Measurements from ENCODE around the gene UFC1.

UFC1 gene

GRCh38 chr1:161172349-161172748, 18.6 kb downstream of the UFC1 start:
- DNase-seq = no peak

DNA sequence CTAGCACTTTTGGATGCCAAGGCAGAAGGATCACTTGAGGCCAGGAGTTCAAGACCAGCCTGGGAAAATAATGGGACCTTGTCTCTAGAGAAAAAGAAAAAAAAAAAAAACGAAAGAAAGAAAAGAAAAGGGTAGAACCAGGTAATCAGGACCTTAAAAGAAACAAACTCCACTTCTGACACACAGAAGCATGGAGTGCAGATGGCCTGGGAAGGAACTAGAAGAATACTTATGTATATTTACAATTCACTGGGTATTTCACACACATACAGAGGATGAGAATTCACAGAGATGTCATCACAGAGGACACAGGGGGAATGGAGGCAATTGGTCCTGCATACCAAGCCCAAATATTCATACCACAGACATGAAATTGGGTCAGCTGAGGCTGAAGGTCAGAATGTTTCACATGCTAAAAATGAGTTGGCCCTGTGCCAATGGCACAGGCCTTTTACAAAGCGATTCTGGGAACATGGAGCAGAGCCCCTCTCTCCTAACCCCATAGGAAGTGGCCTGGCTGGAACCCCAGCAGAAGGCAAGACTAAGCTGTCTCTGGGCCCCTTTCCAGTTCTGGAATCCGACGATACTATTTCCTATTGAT, 19.1 kb downstream of the UFC1 start:
- peak; percentile 95 for DNase-seq

GRCh38 chr1:161173711-161174110, 19.9 kb downstream of the UFC1 start:
- no peak for DNase-seq

GRCh38 chr1:161174911-161175310, 21.1 kb downstream of the UFC1 start:
- no peak for DNase-seq

DNA sequence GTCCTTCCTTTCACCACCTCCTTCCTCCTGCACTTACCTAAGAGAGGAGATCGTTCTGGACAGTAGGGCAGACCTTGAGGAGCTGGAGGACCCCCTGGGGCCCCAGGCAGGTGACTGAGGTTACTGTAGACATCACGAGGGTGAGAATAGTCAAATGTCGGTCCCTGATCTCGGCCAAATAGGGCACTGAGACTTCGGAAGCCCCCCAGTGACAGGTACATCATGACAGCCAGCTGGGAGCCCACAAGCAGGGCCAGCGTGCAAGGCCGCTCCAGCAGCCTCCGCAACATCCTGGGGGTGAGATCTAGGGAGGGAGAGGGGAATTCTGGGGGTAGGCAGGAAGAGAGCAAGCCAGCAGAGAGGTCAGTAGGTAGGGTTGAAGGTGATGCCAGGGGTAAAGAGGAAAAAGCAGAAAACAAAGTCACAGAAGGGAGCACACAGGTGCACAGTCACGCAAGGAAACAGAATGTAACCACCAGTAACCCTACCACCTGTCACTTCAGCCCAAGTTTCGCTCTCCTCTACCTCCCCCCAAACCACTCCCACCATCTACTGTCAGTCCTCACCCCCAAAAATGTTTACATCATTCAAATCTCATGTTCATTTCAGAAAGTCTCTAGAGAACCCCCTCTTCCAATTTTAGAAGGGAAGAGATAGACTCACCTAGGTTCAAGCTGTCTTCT, 22.1 kb downstream of the UFC1 start:
- no peak for DNase-seq

- DNase-seq = no peak
Observed at GRCh38 chr1:161176468-161177111, 22.8 kb downstream of the UFC1 start.

DNA sequence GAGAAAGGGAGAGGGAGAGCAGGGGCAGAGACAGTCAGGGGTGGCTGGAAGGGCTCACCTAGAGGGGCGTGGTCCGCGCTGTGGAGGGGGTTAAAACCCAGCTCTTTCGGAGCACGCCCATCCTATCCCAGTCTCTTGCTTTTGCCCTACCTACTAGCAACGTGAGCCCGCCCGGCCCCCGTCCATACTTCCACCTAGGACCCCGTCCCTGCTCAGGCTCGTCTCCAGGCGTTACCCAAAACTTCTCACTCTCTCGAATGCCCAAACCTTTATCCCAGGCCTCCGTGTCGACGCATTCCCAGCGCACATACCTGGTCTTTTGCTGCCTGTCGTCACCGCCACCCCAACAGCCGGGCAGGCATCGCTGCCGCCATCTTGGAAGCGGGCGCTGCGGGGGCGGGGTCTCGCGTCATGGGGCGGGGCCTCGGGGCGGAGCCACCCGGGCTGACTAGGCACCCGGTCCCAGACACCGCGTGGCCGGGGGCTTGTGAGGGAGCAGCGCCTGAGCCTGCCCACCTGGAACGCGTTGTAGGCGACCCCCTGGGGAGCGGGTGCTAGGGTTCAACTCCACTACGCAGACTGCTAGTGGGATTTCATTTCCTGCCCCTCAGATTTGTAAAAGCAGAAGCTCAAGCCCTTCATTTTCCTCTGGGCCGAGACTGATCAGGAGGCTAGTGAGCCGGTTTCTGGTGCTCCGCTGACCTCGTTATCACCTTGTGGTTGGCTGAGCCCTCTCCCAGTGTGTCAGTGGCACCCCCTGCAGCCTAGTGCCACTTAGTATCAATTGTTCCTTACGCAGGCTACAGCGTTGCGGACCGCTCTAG, 23.5 kb downstream of the UFC1 start, which contains the start of gene B4GALT3:
B4GALT3 (minus strand) TSS at position 396 of the 824 bp plus-strand sequence. CDS start 1,447 bp downstream, outside the sequence.
- peak; percentile 59 for DNase-seq

DNA sequence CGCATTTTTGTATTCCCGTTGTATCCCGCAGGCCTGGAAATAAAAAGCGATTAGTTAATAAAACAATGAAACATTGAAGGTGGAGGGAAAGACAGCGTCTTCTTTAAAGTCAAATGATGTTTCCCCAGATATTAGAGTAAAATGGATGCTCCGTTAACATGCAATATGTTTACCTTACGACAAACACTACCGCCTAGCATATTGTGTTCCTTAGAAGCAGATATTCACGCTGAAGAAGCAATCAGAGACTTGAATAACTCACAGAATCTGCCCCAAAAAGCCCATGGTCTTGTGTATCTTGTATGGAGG, 24.1 kb downstream of the UFC1 start:
- no peak for DNase-seq

DNA sequence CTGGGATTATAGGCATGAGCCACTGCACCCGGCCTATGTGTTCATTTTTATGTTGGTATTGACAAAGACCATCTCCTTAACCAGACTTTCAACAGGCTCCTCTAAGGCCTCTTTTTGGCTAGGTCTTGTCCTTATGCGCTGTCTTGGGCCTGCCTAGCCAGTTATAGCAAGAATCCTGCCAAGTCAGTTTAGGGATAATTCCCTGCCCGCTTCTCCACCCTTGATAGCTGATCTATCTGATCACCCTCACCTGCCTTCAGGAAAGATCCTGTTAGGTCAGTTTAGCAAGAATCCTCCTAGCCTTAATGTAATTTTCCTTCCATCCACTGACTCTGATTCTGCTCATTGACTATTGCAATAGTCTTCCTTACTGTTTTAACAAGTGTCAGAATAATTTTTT, 25.9 kb downstream of the UFC1 start:
- no peak for DNase-seq

GRCh38 chr1:161180639-161181038, 26.9 kb downstream of the UFC1 start:
- DNase-seq = no peak

DNA sequence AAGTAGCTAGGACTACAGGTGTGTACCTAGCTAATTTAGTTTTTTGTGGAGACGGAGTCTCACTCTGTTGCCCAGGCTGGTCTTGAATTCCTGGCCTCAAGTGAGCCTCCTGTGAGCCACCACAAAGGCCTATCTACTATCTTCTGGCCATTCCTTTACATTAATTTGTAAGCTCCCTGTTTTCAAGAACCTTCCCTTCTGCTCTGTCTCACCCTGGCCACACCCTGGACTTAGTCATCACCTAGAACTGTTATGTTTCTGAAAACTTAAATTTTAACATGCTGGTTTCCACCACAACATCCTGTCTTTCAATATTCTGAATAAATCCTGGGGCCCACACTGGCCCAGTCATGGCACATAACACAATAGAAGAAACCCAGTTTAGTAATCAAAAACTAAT, 28.4 kb downstream of the UFC1 start:
- DNase-seq = peak; percentile 78

DNA sequence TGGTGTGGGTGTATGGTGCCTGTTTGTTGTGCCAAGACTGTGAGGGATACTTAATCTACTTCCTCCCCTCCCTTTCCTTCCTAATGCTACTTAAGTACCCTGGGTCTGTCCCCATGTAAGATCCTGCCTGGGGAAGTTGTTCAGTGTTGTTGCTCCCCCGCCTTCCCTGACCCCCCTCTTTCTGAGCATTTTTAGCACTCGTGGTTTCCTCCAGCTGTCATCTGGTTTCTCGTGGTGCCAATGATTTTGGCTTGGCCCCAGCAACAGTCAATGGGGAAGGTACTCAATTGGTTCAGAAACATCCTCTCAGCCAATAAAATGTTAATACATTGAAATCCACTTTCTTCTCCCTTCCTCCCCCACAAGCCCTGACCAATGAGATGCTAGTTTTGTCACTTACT, 31.5 kb downstream of the UFC1 start:
- DNase-seq = peak; percentile 68

GRCh38 chr1:161185732-161186311, 32.0 kb downstream of the UFC1 start:
- no peak for DNase-seq

- DNase-seq = no peak
Observed at GRCh38 chr1:161187311-161187710, 33.5 kb downstream of the UFC1 start.

DNA sequence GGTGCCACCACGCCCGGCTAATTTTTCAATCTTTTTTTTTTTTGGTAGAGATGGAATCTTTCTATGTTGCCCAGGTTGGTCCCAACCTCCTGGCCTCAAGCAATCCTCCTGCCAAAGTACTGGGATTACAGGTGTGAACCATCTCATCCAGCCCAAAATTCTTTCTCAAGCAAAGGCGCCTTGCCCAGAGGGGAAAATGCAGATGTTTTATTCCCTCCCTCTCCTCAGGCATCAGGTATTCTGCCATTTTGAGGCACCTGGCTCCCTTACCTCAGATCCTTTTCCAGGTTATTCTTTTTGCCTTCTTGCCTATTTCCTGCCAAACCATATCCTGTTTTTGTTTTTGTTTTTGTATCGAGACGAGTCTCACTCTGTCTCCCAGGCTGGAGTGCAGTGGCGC, 34.6 kb downstream of the UFC1 start:
- DNase-seq = no peak

- no peak for DNase-seq
Observed at GRCh38 chr1:161189036-161189435, 35.3 kb downstream of the UFC1 start.

DNA sequence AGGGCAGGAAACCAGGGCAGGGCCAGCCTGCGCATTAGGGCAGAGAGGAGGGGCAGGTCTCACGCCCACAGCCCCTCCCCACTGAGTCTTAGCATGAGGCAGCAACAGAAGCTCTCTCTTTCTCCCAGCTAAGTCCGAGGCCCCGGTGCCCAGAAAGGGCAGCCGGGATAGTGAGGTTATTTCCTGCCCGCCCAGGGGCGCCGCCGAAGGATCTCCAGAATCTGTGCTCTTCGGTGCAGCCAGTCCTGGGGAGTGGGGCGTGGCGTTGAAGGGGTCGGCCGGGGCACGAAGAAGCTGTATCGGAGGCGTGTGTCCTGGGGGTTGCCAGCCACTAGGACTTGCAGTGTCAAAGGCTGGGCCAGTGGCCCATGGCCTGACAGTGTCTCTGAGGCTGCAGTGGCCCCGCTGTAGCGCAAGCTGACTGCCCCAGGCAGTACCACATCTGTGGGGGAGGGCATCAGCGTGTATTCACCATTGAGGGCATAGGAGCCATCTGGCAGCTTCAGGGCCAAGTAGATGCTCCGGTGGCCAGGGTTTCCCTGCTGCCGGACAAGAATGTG, 37.3 kb downstream of the UFC1 start:
- DNase-seq = no peak

DNA sequence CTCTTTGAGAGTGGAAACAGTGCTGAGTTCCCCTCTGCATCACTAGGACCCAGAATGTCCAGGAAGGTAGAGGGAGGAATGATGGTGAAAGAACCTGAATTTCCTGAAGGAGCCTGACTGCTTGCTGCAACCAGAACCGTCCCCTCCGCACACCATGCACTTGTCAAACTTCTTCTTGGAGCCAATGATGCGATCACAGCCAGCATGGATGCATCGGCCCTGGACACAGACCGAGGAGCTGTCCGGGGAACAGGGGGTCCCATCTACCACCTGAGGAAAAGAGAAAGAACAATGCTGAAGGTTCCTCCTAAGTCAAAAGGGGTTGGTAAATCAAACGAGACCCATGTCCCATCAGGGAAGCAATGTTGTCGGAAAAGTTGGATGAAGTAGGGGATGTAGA, 38.2 kb downstream of the UFC1 start:
- no peak for DNase-seq

DNA sequence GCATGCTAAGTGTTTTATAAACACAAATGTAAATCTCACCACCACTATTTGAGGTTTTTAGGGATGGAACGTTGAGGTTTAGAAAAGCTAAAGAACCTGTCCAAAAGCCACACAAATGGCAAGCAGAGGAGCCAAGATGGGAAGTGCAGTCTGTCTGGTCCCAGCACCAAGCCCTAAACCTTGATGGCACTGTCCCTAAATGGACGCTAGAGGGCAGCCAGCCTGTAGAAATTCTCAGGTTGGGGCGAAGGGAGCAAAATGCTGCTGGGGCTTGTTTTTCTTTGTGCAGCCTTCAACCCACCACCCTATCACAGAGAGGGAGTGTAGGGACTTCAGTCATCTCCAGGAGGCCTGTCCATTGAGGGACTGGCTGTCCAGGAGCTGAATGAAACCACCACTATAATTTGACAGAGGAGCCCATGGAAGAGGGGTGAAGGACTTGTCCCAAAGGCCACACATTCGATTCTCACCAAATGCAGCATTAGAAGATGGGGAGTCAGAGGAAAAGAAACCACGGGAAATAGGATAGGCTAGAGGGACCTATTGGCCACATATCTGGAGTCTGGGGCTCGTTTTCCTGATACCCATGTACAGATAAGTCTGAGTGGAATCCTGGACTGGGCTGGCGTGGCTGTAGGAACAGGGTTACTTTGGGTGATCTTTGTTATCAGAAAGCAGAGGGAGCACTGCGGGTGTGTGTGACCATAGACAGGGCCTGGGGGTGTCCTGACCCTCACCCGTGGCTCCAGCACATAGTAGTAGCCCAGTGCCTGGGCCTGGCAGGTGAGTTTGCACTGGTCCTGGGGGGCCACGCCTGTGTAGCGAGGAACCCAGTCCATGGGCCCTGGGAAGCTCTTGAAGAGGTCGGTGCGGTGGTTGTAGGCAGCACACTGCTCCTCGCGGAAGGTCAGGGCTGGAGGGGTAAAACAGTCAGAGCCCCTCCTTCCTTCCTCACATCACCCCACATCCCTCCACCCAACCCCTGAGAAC, 39.0 kb downstream of the UFC1 start:
- peak; percentile 67 for DNase-seq

DNA sequence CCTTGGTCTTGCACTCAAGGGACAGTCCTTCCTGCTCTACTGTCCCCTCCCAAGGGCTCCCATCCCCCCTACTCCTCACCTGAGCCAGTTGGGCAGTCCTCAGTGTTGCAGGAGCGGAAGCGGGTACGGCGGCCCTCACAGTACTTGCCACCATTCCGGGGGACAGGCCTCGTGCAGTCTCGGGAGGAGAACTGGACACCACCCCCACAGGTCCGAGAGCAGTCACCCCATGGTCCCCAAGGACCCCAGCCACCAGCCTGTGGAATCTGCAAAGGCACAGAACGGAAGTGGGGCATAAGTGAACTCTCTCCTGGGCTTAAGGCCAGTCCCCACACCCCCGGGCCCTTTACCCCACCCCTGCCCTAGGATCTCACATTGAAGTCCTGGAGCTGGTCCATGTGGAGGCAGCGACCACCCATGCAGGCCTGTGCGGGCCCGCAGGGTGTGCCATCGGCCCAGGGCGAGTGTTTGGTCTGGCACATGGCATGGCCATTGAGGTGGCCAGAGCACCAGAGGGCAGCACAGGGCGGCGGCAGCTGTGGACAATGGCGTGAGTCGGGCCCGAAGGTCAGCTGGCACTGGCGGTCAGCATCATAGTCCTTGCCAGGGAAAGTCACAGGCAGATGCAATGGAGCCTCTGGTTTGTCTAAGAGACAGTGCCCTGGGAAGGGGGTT, 39.9 kb downstream of the UFC1 start:
- no peak for DNase-seq

DNA sequence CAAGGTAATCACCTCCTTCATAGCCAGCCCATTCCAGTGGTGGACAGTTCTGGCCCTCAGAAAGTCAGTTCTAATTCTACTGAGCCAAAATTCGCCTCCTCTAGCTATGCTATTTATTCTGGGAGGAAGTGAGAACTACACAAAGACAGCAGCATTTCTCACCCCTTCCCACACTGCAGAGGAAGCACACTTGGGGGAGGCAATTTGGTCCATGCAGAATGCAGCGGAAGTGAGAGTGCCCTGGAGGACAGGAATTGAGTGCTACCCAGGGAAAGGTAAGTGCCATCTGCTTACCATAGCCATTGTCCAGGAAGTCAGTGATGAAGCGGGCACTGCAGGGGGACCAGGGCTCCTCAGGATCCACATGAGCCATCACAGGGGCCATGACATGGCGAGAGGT, 41.4 kb downstream of the UFC1 start:
- DNase-seq = no peak

All from HCEC 1CT (cell line).